WI38 (cell line): Measurements from ENCODE around the gene PTPN18.

Experiments used
- H3K4me3 ChIP-seq: 2 replicates; pipeline ENCODE4 v1.5.1; 2011; ENCODE audit warnings: low read depth, mild to moderate bottlenecking, control low read depth, low read length
- CTCF ChIP-seq: IDR thresholded peaks from 2 replicates; pipeline ENCODE4 v1.5.1; 2012; ENCODE audit warnings: low read depth, mild to moderate bottlenecking, control low read depth, low read length

The PTPN18 gene

GRCh38 chr2:130387071-130387400 is 31.2 kb downstream of the PTPN18 start:
- TF ChIP-seq CTCF, result no peak

DNA sequence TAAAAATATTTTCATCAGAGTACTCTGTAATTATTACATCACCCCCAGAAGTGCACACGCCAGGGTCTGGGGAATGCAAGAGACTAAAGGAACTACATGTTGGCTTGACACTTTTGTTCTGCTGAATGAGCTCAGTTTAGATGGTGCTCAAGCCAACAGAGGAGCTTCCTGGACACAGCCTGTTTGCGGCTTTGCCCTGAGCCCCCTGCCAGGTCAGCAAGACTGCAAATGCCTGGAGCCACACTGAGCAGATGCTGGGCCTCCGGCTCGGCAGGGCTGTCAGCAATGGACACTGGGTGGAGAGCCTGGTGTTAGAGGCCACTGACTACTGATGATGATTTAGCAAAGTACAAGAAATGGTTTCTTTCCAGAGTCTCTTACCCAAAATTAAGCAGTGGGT is 31.9 kb downstream of the PTPN18 start:
- TF ChIP-seq CTCF, result no peak
- no peak overlapping the region for H3K4me3 ChIP-seq

More at GRCh38 chr2:130387071-130387400, 31.2 kb downstream of the PTPN18 start:
- H3K4me3 ChIP-seq, result no peak overlapping the region

GRCh38 chr2:130388221-130388907 is 32.5 kb downstream of the PTPN18 start:
- no peak overlapping the region for H3K4me3 ChIP-seq
- TF ChIP-seq CTCF, result no peak

- H3K4me3 ChIP-seq, result no peak overlapping the region
- no peak for TF ChIP-seq CTCF
These were observed 33.5 kb downstream of the PTPN18 start for GRCh38 chr2:130389358-130389757.

- H3K4me3 ChIP-seq, result no peak overlapping the region
- TF ChIP-seq CTCF, result no peak
These were observed 33.9 kb downstream of the PTPN18 start for GRCh38 chr2:130389783-130390182.

- no peak for TF ChIP-seq CTCF
- peak overlapping the region; percentile 71 for H3K4me3 ChIP-seq
These were observed 34.7 kb downstream of the PTPN18 start for GRCh38 chr2:130390460-130391057.

GRCh38 chr2:130391058-130391871 is 35.4 kb downstream of the PTPN18 start:
- no peak for TF ChIP-seq CTCF
- peak overlapping the region; percentile 71 for H3K4me3 ChIP-seq
